ENCODE data around the gene GMPPA. TPM values are rescaled to one million over a fixed set of nuclear protein-coding genes. Genes with fewer than 3 reads are reported as not detected.

The GMPPA gene
- total and polyA plus RNA-seq, 4 donors: 17.0 to 135 (median 40.4) TPM

DNA sequence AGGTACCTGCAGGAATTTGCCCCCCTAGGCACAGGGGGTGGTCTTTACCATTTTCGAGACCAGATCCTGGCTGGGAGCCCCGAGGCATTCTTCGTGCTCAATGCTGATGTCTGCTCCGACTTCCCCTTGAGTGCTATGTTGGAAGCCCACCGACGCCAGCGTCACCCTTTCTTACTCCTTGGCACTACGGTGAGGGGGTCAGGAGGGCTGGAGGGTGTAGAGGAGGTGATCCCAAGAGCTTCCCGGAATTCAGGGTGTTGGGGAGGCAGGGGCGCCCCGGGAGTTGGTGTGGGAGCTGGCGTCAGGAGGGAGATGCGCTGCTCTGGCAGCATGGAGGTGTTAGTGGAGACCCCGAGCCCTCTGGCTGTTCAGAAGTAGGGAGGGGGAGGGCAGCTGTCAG lies 3.2 kb downstream of the GMPPA start:
- Histone ChIP-seq H3K4me3 (ENCODE audit: low read length in 2 of 2) (no peak overlapping the region), H3K9me3 (ENCODE audit: control insufficient read depth, low read length) (no peaks in the 10 kb centered on the region), H3K4me1 (ENCODE audit: control insufficient read depth in 1 of 2, insufficient read depth in 2 of 2, low read length in 2 of 2) (no peaks in the 10 kb centered on the region), H3K27me3 (ENCODE audit: control insufficient read depth in 1 of 2, insufficient read depth in 2 of 2, low read length in 1 of 2) (no peaks in the 10 kb centered on the region), H3K36me3 (ENCODE audit: control insufficient read depth in 1 of 2, insufficient read depth in 2 of 2, low read length in 1 of 2) (peaks cover 0 to 4% of the 10 kb centered on the region in 2 donors), H3K27ac (ENCODE audit: low read depth in 1 of 2, low read length in 2 of 2) (no peak overlapping the region)
- WGBS, 2 donors: 91 to 93% methylated on average over 14 of the region's 14 CpGs
- DNase-seq (no peak), ATAC-seq (ENCODE audit: low FRiP score) (no peak)
- intact Hi-C loops (cut with DNase I): no loop called here

- Histone ChIP-seq H3K27me3 (ENCODE audit: control insufficient read depth in 1 of 2, insufficient read depth in 2 of 2, low read length in 1 of 2) (no peaks in the 10 kb centered on the region), H3K9me3 (ENCODE audit: control insufficient read depth, low read length) (no peaks in the 10 kb centered on the region), H3K27ac (ENCODE audit: low read depth in 1 of 2, low read length in 2 of 2) (no peak overlapping the region), H3K4me3 (ENCODE audit: low read length in 2 of 2) (no peak overlapping the region), H3K36me3 (ENCODE audit: control insufficient read depth in 1 of 2, insufficient read depth in 2 of 2, low read length in 1 of 2) (peaks cover 0 to 4% of the 10 kb centered on the region in 2 donors), H3K4me1 (ENCODE audit: control insufficient read depth in 1 of 2, insufficient read depth in 2 of 2, low read length in 2 of 2) (no peaks in the 10 kb centered on the region)
- no peak for ATAC-seq (ENCODE audit: low FRiP score)
- DNase-seq: no peak
- intact Hi-C loops (cut with DNase I): no loop called here
These were observed 3.9 kb downstream of the GMPPA start for GRCh38 chr2:219502618-219503017.

- Histone ChIP-seq H3K9me3 (ENCODE audit: control insufficient read depth, low read length) (no peaks in the 10 kb centered on the region), H3K27me3 (ENCODE audit: control insufficient read depth in 1 of 2, insufficient read depth in 2 of 2, low read length in 1 of 2) (no peaks in the 10 kb centered on the region), H3K27ac (ENCODE audit: low read depth in 1 of 2, low read length in 2 of 2) (no peak overlapping the region), H3K4me1 (ENCODE audit: control insufficient read depth in 1 of 2, insufficient read depth in 2 of 2, low read length in 2 of 2) (no peaks in the 10 kb centered on the region), H3K4me3 (ENCODE audit: low read length in 2 of 2) (no peak overlapping the region), H3K36me3 (ENCODE audit: control insufficient read depth in 1 of 2, insufficient read depth in 2 of 2, low read length in 1 of 2) (peaks cover 0 to 4% of the 10 kb centered on the region in 2 donors)
- 88% methylated on average over 9 of the region's 9 CpGs for WGBS, 2 donors
- ATAC-seq (ENCODE audit: low FRiP score) (no peak), DNase-seq (no peak)
- intact Hi-C loops (cut with DNase I): no loop called here
These were observed 6.9 kb downstream of the GMPPA start for GRCh38 chr2:219505585-219505984.

DNA sequence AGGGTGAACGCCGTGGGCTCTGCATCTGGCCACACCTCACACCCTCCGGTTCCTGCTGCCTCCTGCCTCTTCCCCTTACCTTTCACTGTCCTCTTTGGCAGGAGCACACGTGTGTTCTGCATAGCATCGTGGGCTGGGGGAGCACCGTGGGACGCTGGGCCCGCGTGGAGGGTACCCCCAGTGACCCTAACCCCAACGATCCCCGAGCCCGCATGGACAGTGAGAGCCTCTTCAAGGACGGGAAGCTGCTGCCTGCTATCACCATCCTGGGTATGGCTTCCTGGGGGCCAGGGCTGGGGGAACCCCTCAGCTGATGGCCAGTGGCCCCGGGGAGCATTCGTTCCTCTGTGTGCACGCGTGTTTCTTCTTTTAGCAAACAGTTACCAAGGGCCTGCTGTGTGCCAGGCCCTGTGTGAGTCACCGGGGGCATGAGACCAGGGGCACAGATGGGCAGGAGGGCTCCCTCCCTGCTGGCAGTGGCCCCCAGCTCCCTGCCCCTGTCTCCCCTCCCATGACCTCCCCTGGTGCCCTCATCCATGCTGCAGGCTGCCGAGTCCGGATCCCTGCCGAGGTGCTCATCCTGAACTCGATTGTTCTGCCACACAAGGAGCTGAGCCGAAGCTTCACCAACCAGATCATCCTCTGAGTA lies 7.6 kb downstream of the GMPPA start:
- Histone ChIP-seq H3K27ac (ENCODE audit: low read depth in 1 of 2, low read length in 2 of 2) (no peak overlapping the region), H3K36me3 (ENCODE audit: control insufficient read depth in 1 of 2, insufficient read depth in 2 of 2, low read length in 1 of 2) (peaks cover 0 to 4% of the 10 kb centered on the region in 2 donors), H3K27me3 (ENCODE audit: control insufficient read depth in 1 of 2, insufficient read depth in 2 of 2, low read length in 1 of 2) (no peaks in the 10 kb centered on the region), H3K4me3 (ENCODE audit: low read length in 2 of 2) (no peak overlapping the region), H3K9me3 (ENCODE audit: control insufficient read depth, low read length) (no peaks in the 10 kb centered on the region), H3K4me1 (ENCODE audit: control insufficient read depth in 1 of 2, insufficient read depth in 2 of 2, low read length in 2 of 2) (no peaks in the 10 kb centered on the region)
- no peak for ATAC-seq (ENCODE audit: low FRiP score)
- intact Hi-C loops (cut with DNase I): no loop called here
- no peak for DNase-seq
- 76 to 80% methylated on average over 23 of the region's 23 CpGs for WGBS, 2 donors

- no peak for ATAC-seq (ENCODE audit: low FRiP score)
- 53 to 60% methylated on average over 17 of the region's 17 CpGs for WGBS, 2 donors
These were observed 8.3 kb downstream of the GMPPA start for GRCh38 chr2:219506802-219507526.

DNA sequence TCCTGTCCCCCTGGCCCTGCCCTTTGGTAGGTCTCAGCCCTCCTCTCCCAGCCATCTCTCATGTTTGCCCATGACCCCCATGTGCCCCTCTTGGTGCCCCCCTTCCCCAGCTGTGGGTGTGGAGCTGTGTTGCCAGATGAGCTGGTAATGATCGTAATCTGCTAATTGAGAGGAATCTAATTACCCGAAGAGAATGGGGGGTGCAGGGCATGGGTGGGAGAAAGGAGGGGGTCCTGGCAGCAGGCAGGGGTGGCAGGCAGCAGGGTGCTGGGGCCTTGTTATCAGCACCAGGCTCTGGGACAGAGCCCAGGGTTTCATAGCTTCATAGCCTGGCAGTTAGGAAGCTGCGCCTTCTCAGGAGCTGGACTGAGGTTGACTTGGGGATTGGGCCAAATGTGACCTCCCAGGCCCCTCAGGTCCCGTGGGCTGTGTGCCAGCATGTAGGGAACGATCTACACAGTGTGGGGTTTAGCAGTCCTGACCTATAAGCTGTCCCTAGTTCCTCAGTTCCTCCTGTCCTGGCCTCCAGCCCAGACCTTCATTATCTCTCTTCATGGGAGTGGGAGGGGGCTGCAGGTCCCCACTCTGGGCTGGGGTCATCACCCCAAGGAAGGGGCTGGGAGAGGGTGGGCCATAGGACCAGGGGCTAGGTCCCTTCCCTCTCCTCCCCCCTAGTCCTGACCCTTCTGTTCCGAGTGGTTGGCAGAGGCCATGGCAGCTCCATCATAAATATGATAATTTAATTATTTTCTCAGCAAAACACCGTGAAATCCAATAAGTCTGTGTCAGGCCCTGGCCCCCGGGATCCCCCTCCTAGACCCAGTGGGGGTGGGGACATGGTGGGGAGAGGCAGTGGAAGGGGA lies 9.1 kb downstream of the GMPPA start:
- Histone ChIP-seq H3K27me3 (ENCODE audit: control insufficient read depth in 1 of 2, insufficient read depth in 2 of 2, low read length in 1 of 2) (no peaks in the 10 kb centered on the region), H3K36me3 (ENCODE audit: control insufficient read depth in 1 of 2, insufficient read depth in 2 of 2, low read length in 1 of 2) (peaks cover 0 to 4% of the 10 kb centered on the region in 2 donors), H3K27ac (ENCODE audit: low read depth in 1 of 2, low read length in 2 of 2) (no peak overlapping the region), H3K9me3 (ENCODE audit: control insufficient read depth, low read length) (no peaks in the 10 kb centered on the region), H3K4me1 (ENCODE audit: control insufficient read depth in 1 of 2, insufficient read depth in 2 of 2, low read length in 2 of 2) (no peaks in the 10 kb centered on the region), H3K4me3 (ENCODE audit: low read length in 2 of 2) (no peak overlapping the region)
- ATAC-seq (ENCODE audit: low FRiP score): no peak
- 23 to 24% methylated on average over 8 of the region's 8 CpGs for WGBS, 2 donors
- intact Hi-C loops (cut with DNase I): no loop called here
- no peak for DNase-seq

More at GRCh38 chr2:219506802-219507526, 8.3 kb downstream of the GMPPA start:
- intact Hi-C loops (cut with DNase I): no loop called here
- H3K36me3 ChIP-seq (ENCODE audit: control insufficient read depth in 1 of 2, insufficient read depth in 2 of 2, low read length in 1 of 2): peaks cover 0 to 4% of the 10 kb centered on the region in 2 donors
- H3K4me3 ChIP-seq (ENCODE audit: low read length in 2 of 2): no peak overlapping the region
- no peaks in the 10 kb centered on the region for H3K27me3 ChIP-seq (ENCODE audit: control insufficient read depth in 1 of 2, insufficient read depth in 2 of 2, low read length in 1 of 2)
- no peak for DNase-seq
- no peaks in the 10 kb centered on the region for H3K4me1 ChIP-seq (ENCODE audit: control insufficient read depth in 1 of 2, insufficient read depth in 2 of 2, low read length in 2 of 2)
- no peak overlapping the region for H3K27ac ChIP-seq (ENCODE audit: low read depth in 1 of 2, low read length in 2 of 2)
- H3K9me3 ChIP-seq (ENCODE audit: control insufficient read depth, low read length): no peaks in the 10 kb centered on the region

DNA sequence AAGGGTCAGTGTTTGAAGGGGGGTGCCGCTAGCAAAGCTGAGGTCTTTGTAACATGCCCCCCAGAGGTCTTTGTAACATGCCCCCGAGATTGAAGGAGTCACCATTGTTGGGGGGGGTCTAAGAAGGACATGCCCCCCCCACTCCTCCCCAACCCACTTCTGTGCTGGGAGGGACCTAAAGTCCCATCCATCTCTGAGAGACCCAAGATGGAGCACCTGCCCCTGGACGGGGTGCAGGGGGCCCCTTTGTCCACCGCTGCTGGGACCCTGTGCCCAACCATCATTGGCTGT lies 9.7 kb downstream of the GMPPA start:
- no peak for ATAC-seq (ENCODE audit: low FRiP score)
- peaks cover 0 to 4% of the 10 kb centered on the region in 2 donors for H3K36me3 ChIP-seq (ENCODE audit: control insufficient read depth in 1 of 2, insufficient read depth in 2 of 2, low read length in 1 of 2)
- H3K27me3 ChIP-seq (ENCODE audit: control insufficient read depth in 1 of 2, insufficient read depth in 2 of 2, low read length in 1 of 2): no peaks in the 10 kb centered on the region
- no peak overlapping the region for H3K27ac ChIP-seq (ENCODE audit: low read depth in 1 of 2, low read length in 2 of 2)
- no peak for DNase-seq
- 55 to 60% methylated on average over 4 of the region's 4 CpGs for WGBS, 2 donors
- intact Hi-C loops (cut with DNase I): no loop called here
- H3K4me1 ChIP-seq (ENCODE audit: control insufficient read depth in 1 of 2, insufficient read depth in 2 of 2, low read length in 2 of 2): no peaks in the 10 kb centered on the region
- no peak overlapping the region for H3K4me3 ChIP-seq (ENCODE audit: low read length in 2 of 2)
- no peaks in the 10 kb centered on the region for H3K9me3 ChIP-seq (ENCODE audit: control insufficient read depth, low read length)

GRCh38 chr2:219508971-219509779 lies 10.5 kb downstream of the GMPPA start:
- H3K36me3 ChIP-seq (ENCODE audit: control insufficient read depth in 1 of 2, insufficient read depth in 2 of 2, low read length in 1 of 2): peaks cover 0 to 4% of the 10 kb centered on the region in 2 donors
- intact Hi-C loops (cut with DNase I): no loop called here
- no peaks in the 10 kb centered on the region for H3K9me3 ChIP-seq (ENCODE audit: control insufficient read depth, low read length)
- no peak overlapping the region for H3K27ac ChIP-seq (ENCODE audit: low read depth in 1 of 2, low read length in 2 of 2)
- no peaks in the 10 kb centered on the region for H3K4me1 ChIP-seq (ENCODE audit: control insufficient read depth in 1 of 2, insufficient read depth in 2 of 2, low read length in 2 of 2)
- no peak overlapping the region for H3K4me3 ChIP-seq (ENCODE audit: low read length in 2 of 2)
- no peaks in the 10 kb centered on the region for H3K27me3 ChIP-seq (ENCODE audit: control insufficient read depth in 1 of 2, insufficient read depth in 2 of 2, low read length in 1 of 2)
- ATAC-seq (ENCODE audit: low FRiP score) (peak; percentile 24), DNase-seq (no peak)
- 3 to 4% methylated on average over 12 to 14 of the region's 14 CpGs for WGBS, 2 donors
